ENCODE measurements around the gene ZNF622. TPM values are rescaled to one million over a fixed set of nuclear protein-coding genes. Genes with fewer than 3 reads are reported as not detected.

Gene ZNF622, protein sequence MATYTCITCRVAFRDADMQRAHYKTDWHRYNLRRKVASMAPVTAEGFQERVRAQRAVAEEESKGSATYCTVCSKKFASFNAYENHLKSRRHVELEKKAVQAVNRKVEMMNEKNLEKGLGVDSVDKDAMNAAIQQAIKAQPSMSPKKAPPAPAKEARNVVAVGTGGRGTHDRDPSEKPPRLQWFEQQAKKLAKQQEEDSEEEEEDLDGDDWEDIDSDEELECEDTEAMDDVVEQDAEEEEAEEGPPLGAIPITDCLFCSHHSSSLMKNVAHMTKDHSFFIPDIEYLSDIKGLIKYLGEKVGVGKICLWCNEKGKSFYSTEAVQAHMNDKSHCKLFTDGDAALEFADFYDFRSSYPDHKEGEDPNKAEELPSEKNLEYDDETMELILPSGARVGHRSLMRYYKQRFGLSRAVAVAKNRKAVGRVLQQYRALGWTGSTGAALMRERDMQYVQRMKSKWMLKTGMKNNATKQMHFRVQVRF
- total RNA-seq (10 to 100 TPM; 19.7 to 22.7 TPM), polyA plus RNA-seq (10 to 100 TPM; 23.8 to 35.3 TPM)
- long read RNA-seq, donor 1, transcript ZNF622-201 (6 exons, 1,699 nt): major isoform, 172 of 176 reads
- long read RNA-seq, donor 1, partial matches to known transcripts: 3 of 176 reads
- long read RNA-seq, donor 1, other reads (novel, unspliced or antisense): 1 of 176 reads
- long read RNA-seq, donor 2, transcript ZNF622-201 (6 exons, 1,699 nt): major isoform, 24 of 26 reads
- long read RNA-seq, donor 2, partial matches to known transcripts: 0 of 26 reads
- long read RNA-seq, donor 2, other reads (novel, unspliced or antisense): 2 of 26 reads

DNA sequence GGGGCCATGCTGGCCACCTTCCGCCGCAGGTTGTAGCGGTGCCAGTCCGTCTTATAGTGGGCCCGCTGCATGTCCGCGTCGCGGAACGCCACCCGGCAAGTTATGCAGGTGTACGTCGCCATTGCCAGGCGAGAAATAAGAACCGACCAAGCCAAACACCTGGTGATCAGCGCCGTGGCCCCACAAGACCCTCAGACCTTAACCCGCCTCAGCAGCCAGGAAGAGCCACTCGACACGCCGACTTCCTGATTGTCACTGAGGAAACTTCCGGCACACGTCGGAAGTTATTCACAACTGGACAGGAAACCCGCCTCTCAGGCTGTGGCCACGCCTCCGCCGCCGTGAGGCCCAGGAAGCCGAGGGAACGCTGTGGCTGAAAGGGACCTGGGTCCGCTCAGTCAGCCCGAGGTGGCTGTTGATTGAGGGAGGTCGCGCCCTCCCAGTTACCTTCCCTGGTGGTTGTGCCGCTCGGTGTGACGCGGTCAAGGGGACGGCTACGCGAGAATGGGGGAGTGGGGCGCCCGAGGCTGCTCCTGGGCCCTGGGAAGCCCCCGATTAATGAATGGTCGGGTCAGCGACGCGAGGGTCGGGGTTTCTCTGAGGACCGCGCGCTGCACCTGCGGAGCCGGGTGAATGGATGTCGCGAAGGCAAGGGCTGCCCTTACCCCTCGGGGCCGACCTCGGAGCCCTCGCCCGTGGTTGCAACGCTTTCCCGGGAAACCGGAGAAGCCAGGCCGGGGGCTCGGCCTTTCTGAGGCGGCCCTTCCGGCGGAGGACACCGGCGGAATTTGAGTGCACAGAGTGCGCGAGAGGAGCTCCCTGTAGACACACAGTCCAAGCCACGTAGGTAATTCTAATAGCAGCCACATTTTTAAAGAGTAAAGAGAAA, at the start of gene ZNF622:
Gene ZNF622, minus strand, starts transcription at position 257 of the 889 bp plus-strand sequence. Its CDS starts 135 bp downstream, at position 122.
- H3K27me3 ChIP-seq (ENCODE audit: control insufficient read depth in 1 of 2, insufficient read depth in 2 of 2, low read length in 1 of 2): no peaks in the 10 kb centered on the region
- peak; percentile 95 to 96 for DNase-seq
- peak within 1 kb of the TSS; percentile 33 to 69 for H3K4me3 ChIP-seq (ENCODE audit: low read length in 2 of 2)
- H3K36me3 ChIP-seq (ENCODE audit: control insufficient read depth in 1 of 2, insufficient read depth in 2 of 2, low read length in 1 of 2): peaks cover 2% of the 10 kb centered on the region in 2 donors
- no peaks in the 10 kb centered on the region for H3K9me3 ChIP-seq (ENCODE audit: control insufficient read depth, low read length)
- intact Hi-C loops (cut with DNase I): no loop called here
- peak within 1 kb of the TSS in 1 of 2 donors; percentile 45 for H3K27ac ChIP-seq (ENCODE audit: low read depth in 1 of 2, low read length in 2 of 2)
- peaks cover 0 to 2% of the 10 kb centered on the region in 2 donors for H3K4me1 ChIP-seq (ENCODE audit: control insufficient read depth in 1 of 2, insufficient read depth in 2 of 2, low read length in 2 of 2)
- 0% methylated on average over 75 of the region's 75 CpGs for WGBS, 2 donors
- peak; percentile 97 for ATAC-seq (ENCODE audit: low FRiP score)

DNA sequence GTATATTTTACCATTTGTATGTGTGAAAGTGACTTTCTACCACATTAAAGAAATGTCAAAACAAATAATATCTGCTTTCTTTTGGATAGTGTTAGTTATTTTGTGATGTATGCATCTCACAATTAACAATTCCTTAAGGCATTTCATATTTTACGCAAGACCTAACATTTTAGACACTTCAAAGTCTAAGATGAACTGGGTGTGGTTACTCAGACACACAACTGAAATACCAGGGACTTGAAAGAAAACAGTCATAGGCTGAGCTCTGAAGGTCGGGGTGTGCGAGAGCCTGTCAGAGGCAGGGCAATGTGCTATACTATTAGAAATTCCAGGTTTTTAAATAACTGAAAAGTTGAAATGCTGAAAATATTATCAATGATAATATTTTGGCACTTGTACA, 44.5 kb upstream of the ZNF622 start:
- Histone ChIP-seq H3K9me3 (ENCODE audit: control insufficient read depth, low read length) (no peaks in the 10 kb centered on the region), H3K27me3 (ENCODE audit: control insufficient read depth in 1 of 2, insufficient read depth in 2 of 2, low read length in 1 of 2) (no peaks in the 10 kb centered on the region), H3K4me3 (ENCODE audit: low read length in 2 of 2) (no peak overlapping the region), H3K36me3 (ENCODE audit: control insufficient read depth in 1 of 2, insufficient read depth in 2 of 2, low read length in 1 of 2) (no peaks in the 10 kb centered on the region), H3K27ac (ENCODE audit: low read depth in 1 of 2, low read length in 2 of 2) (no peak overlapping the region), H3K4me1 (ENCODE audit: control insufficient read depth in 1 of 2, insufficient read depth in 2 of 2, low read length in 2 of 2) (no peaks in the 10 kb centered on the region)
- ATAC-seq (ENCODE audit: low FRiP score) (no peak), DNase-seq (no peak)
- intact Hi-C loops (cut with DNase I): no loop called here
- WGBS, 2 donors: 94 to 96% methylated on average over 3 of the region's 3 CpGs

DNA sequence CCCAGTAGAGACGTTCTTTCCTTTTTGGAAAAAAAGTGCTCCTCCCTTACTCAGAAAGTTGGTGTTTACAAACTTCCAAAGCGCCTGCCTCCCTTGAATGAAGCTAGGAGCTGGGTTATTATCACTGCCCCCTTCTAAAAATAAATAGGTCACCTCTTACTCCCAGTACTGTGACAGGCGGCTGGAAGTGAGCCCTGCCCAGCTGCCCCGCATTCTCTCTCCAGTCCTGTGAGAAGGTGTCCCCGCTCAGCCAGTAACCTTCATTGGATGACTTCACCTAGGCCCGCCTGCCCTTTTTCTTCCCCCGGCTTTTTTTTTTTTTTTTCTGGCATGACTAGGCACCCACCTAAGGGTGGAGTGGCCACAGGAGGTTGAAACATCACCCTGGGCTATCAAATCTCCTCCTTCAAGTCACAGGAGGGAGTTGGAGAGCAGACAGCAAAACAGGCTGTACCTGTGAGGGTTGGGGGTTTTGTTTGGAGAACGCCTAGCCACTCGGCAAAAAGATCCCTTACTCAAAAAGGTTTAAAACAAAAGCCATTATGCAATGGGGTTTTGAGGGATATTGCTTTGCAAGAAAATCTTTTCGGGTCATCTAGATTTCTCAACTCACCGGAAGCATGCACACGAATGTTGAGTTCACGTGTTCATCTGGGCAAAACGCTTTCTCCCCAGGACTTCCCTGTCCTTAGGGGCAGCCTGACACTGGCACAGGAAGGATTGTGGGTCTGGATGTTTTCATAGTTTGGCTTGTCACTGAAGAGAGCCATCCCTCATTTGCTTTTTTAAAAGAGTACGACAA, 43.3 kb upstream of the ZNF622 start:
- WGBS, 2 donors: 9 to 13% methylated on average over 15 of the region's 15 CpGs
- intact Hi-C loops (cut with DNase I): no loop called here
- H3K27me3 ChIP-seq (ENCODE audit: control insufficient read depth in 1 of 2, insufficient read depth in 2 of 2, low read length in 1 of 2): no peaks in the 10 kb centered on the region
- peak in 1 of 2 donors; percentile 53 for DNase-seq
- peak overlapping the region in 1 of 2 donors; percentile 90 for H3K27ac ChIP-seq (ENCODE audit: low read depth in 1 of 2, low read length in 2 of 2)
- H3K4me1 ChIP-seq (ENCODE audit: control insufficient read depth in 1 of 2, insufficient read depth in 2 of 2, low read length in 2 of 2): no peaks in the 10 kb centered on the region
- no peaks in the 10 kb centered on the region for H3K9me3 ChIP-seq (ENCODE audit: control insufficient read depth, low read length)
- peak; percentile 68 for ATAC-seq (ENCODE audit: low FRiP score)
- no peaks in the 10 kb centered on the region for H3K36me3 ChIP-seq (ENCODE audit: control insufficient read depth in 1 of 2, insufficient read depth in 2 of 2, low read length in 1 of 2)
- H3K4me3 ChIP-seq (ENCODE audit: low read length in 2 of 2): peak overlapping the region; percentile 4 to 21

DNA sequence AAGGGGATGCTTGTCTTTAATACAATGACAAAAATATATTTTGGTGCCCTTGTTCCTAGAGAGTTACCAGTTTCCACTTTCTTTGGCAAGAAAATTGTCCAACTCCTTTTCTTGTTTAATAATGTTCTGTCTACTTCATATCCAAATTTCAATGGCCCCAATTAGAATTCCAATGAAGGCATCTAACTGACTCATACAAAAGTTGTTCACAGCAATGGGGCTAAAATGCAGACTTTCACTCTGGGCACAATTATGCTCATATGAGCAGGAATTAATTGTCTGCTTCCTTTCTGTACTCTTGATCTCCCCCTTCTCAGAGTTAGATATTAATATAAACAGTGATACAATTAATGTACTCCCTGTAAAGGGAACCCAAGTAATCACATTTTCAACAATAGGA, 42.1 kb upstream of the ZNF622 start:
- H3K4me1 ChIP-seq (ENCODE audit: control insufficient read depth in 1 of 2, insufficient read depth in 2 of 2, low read length in 2 of 2): no peaks in the 10 kb centered on the region
- intact Hi-C loops (cut with DNase I): no loop called here
- no peaks in the 10 kb centered on the region for H3K27me3 ChIP-seq (ENCODE audit: control insufficient read depth in 1 of 2, insufficient read depth in 2 of 2, low read length in 1 of 2)
- no peak overlapping the region for H3K27ac ChIP-seq (ENCODE audit: low read depth in 1 of 2, low read length in 2 of 2)
- no peak overlapping the region for H3K4me3 ChIP-seq (ENCODE audit: low read length in 2 of 2)
- H3K9me3 ChIP-seq (ENCODE audit: control insufficient read depth, low read length): no peaks in the 10 kb centered on the region
- no peaks in the 10 kb centered on the region for H3K36me3 ChIP-seq (ENCODE audit: control insufficient read depth in 1 of 2, insufficient read depth in 2 of 2, low read length in 1 of 2)
- DNase-seq (no peak), ATAC-seq (ENCODE audit: low FRiP score) (no peak)

DNA sequence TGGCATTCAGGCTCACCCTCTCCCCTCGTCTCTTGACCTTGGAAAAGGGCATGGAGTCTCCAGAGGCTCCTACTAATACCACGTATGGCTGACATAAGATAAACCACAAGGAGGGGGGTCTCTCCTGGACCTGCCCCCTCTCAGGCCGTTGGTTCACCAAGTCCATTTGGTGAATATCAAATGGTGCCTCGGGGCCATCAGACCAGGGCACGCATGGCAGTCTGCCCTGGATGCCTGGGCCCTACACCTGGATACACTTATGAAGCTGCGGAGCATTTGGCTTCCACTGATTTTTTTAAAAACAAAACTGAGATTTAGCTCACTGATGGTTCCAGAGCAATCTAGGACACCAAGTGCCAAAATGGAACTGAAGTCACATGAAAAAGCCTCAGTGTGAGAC, 40.3 kb upstream of the ZNF622 start:
- 93 to 96% methylated on average over 6 of the region's 6 CpGs for WGBS, 2 donors
- Histone ChIP-seq H3K4me1 (ENCODE audit: control insufficient read depth in 1 of 2, insufficient read depth in 2 of 2, low read length in 2 of 2) (no peaks in the 10 kb centered on the region), H3K27ac (ENCODE audit: low read depth in 1 of 2, low read length in 2 of 2) (no peak overlapping the region), H3K27me3 (ENCODE audit: control insufficient read depth in 1 of 2, insufficient read depth in 2 of 2, low read length in 1 of 2) (no peaks in the 10 kb centered on the region), H3K36me3 (ENCODE audit: control insufficient read depth in 1 of 2, insufficient read depth in 2 of 2, low read length in 1 of 2) (no peaks in the 10 kb centered on the region), H3K9me3 (ENCODE audit: control insufficient read depth, low read length) (no peaks in the 10 kb centered on the region), H3K4me3 (ENCODE audit: low read length in 2 of 2) (no peak overlapping the region)
- ATAC-seq (ENCODE audit: low FRiP score): no peak
- no peak for DNase-seq
- intact Hi-C loops (cut with DNase I): no loop called here

DNA sequence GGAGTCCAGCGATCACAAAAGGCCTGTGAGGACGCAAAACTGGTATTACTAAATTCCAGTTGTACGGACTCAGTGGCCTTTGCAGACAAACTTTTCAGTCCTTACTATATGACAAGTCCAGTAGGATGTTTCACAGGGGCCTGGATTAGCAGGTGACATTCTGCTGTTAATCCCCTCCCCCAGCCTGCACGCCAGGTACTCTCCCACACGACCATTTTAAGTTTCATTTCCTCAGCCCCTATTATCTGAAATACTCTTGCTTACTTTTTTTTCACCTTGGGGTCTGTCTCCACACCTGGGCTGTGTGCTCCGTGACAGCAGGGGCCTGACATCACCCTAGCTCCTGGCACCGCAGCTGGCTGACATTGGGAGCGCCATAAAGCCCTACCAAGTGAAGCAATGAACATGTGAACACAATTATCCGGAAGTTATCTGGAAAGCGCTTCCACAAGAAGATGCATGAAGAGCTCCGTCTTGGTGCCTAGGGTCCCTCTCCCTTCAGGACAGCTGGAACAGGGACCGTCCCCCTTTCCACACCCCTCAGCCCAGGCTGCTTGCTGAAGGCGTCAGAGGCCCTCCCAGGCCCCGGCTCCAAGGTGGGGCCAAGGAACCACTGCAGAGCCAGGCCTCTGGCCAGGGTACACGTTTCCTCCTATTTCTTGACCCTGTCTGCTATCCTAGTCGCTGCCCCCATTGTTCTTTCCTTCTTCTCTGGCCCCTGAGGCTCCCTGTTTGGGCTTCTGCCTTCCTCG, 39.7 kb upstream of the ZNF622 start:
- H3K27ac ChIP-seq (ENCODE audit: low read depth in 1 of 2, low read length in 2 of 2): no peak overlapping the region
- no peak overlapping the region for H3K4me3 ChIP-seq (ENCODE audit: low read length in 2 of 2)
- WGBS, 2 donors: 90 to 92% methylated on average over 17 of the region's 17 CpGs
- DNase-seq (no peak), ATAC-seq (ENCODE audit: low FRiP score) (no peak)
- no peaks in the 10 kb centered on the region for H3K4me1 ChIP-seq (ENCODE audit: control insufficient read depth in 1 of 2, insufficient read depth in 2 of 2, low read length in 2 of 2)
- no peaks in the 10 kb centered on the region for H3K9me3 ChIP-seq (ENCODE audit: control insufficient read depth, low read length)
- no peaks in the 10 kb centered on the region for H3K27me3 ChIP-seq (ENCODE audit: control insufficient read depth in 1 of 2, insufficient read depth in 2 of 2, low read length in 1 of 2)
- intact Hi-C loops (cut with DNase I): no loop called here
- no peaks in the 10 kb centered on the region for H3K36me3 ChIP-seq (ENCODE audit: control insufficient read depth in 1 of 2, insufficient read depth in 2 of 2, low read length in 1 of 2)

DNA sequence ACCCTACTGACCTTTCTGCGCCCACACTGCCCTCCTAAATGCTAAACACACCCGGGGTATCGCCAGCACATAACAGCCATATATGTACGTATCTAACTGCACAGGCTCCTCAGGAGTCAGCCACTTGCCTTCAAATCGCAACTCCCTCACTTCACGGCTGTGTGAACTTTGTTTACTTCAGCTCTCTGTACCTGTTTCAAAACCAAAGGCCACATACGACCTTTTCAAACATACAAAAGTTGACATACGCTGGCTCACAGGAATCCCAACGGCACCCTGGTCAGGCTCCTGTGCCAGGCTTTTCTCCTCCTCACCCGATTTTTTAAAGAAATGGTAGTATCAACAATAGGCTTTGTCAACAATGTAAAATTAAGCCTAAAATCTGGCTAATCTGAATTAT, 39.0 kb upstream of the ZNF622 start:
- no peaks in the 10 kb centered on the region for H3K36me3 ChIP-seq (ENCODE audit: control insufficient read depth in 1 of 2, insufficient read depth in 2 of 2, low read length in 1 of 2)
- H3K4me3 ChIP-seq (ENCODE audit: low read length in 2 of 2): no peak overlapping the region
- 93 to 94% methylated on average over 10 of the region's 10 CpGs for WGBS, 2 donors
- peaks cover 3% of the 10 kb centered on the region for H3K9me3 ChIP-seq (ENCODE audit: control insufficient read depth, low read length)
- ATAC-seq (ENCODE audit: low FRiP score) (no peak), DNase-seq (no peak)
- H3K4me1 ChIP-seq (ENCODE audit: control insufficient read depth in 1 of 2, insufficient read depth in 2 of 2, low read length in 2 of 2): no peaks in the 10 kb centered on the region
- H3K27ac ChIP-seq (ENCODE audit: low read depth in 1 of 2, low read length in 2 of 2): no peak overlapping the region
- no peaks in the 10 kb centered on the region for H3K27me3 ChIP-seq (ENCODE audit: control insufficient read depth in 1 of 2, insufficient read depth in 2 of 2, low read length in 1 of 2)
- intact Hi-C loops (cut with DNase I): no loop called here
